T47D (cell line): ENCODE data around the gene GPC5.
"Not testable (repeated sequence)": the region's sequence is repeated elsewhere in the genome, so short reads cannot be mapped to it uniquely, and the experiment has no call there.

Source experiments
- DNase-seq, 2 experiments: peaks; one replicate each; pipeline versions ENCODE4 v3.0.0 to v3.0.0-alpha.2; 2011 to 2012; ENCODE audit warnings: low read depth in 1 of 2, low spot score in 1 of 2
- JUND ChIP-seq: IDR thresholded peaks from 2 replicates; pipeline ENCODE4 v1.6.1; 2012; ENCODE audit warnings: low read depth
- in situ Hi-C: cut with HindIII; loops from 2 replicates; pipeline ENCODE4 v1.10.0; 2016; ENCODE audit warnings: low sequenced_read_pairs, low pct_unique_long_range_greater_than_20kb

Gene GPC5

DNA sequence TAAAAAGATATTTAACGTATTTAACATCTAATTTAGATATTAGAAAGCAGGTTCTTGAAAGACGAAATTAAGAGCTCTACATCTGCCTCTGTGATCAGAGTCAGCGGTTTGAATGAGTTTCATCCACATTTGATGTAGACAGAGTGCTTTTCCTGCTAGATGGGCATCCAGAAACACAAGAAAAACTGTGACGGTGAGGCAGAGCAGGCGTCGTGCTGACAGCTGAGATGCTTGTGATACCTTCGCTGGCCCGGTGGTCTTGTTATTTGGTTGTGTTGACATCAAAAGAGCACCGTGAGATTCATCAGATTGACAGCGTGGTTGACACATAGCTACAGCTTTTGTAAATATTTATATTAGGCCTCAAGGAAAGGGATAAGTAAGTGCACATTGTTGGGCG is 399.1 kb downstream of the GPC5 start:
- DNase-seq, result peak in 1 of 2 experiments; percentile 1
- TF ChIP-seq JUND, result no peak
- in situ Hi-C loops, result no loop called here

DNA sequence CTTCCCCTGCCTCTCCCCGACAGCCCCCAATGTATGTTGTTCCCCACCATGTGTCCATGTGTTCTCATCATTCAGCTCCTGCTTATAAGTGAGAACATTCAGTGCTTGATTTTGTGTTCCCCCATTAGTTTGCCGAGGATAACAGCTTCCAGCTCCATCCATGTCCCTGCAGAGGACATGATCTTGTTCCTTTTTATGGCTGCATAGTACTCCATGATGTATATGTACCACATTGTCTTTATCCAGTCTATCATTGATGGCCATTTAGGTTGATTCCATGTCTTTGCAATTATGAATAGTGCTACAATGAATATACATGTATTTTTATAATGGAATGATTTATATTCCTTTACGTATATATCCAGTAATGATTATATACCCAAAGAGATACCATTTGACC is 399.9 kb downstream of the GPC5 start:
- in situ Hi-C loops, DNase-seq: not testable (repeated sequence)

DNA sequence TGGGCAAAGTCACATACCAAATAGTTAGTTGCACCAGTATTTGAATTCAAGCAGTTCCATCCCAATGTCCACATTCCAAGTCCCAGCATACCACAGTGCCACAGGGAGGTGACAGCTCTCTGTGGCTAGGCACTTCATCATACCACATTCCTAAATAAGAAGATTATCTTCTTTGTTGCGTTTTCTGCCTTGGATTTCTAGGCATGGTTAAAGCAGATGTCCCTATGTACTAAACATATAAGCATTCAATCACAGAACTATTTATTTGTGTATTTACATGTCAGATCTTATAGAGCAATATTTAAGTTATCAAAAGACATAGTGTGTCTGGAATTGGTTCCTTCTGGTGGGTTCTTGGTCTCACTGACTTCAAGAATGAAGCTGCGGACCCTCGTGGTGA is 403.4 kb downstream of the GPC5 start:
- DNase-seq, in situ Hi-C loops: not testable (repeated sequence)

DNA sequence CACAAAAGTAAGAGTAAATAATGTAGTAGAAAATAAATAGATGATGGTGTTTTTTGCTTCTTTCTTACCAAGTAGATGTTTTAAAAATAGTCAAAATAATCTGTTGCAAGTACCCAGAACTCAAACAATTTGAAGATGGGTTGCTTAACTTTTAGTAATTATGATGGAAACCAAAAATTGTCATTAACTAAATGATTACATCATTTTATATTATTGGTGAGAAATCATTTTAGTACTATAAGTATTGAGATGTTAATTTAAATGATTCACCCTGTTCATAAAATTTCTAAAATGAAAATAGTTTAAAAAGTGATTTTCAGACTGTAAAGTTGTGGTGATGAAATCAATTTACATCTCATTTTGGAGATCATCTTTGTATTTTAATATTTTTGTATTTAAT is 404.5 kb downstream of the GPC5 start:
- no peak for DNase-seq
- in situ Hi-C loops, result no loop called here
- no peak for TF ChIP-seq JUND

DNA sequence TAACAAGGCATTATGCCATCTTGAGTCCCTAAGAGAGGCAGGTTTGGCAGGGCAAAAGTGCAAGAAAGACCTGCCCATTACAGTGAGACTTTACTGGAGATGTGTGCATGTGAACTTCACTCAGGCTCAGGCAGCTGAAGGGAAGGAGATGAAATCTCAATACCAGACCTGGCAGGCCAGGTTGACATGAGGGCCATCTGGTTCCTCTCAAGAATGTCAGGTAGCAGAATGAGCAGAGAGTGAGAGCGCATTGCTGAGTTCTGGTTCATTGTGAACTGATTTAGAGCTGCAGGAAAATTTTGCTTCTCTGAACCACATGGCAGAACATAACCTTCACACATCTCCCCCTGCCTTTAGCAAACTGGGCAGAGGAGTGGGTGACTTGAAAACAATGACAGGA is 406.3 kb downstream of the GPC5 start:
- no peak for TF ChIP-seq JUND
- DNase-seq, result no peak
- in situ Hi-C loops, result no loop called here

DNA sequence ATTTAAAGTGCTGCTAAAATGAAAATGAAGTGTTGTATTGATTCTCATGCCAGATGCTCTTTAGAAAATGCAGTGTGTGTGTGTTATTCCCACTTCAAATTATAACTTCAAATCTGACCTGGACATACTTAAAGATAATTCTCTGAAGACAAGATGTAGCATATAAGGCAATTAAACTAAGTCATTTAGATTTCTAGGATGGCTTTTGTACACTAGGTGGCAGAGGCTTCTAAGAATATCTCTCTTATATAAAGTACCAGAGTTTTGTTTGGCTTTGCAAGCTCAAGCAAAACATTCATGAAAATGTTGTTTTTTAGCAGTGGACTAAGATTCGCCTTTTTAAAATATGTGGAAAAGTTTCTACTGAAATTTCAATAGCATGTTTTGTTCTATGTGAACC is 407.2 kb downstream of the GPC5 start:
- no peak for TF ChIP-seq JUND
- peak in 1 of 2 experiments; percentile 21 for DNase-seq

DNA sequence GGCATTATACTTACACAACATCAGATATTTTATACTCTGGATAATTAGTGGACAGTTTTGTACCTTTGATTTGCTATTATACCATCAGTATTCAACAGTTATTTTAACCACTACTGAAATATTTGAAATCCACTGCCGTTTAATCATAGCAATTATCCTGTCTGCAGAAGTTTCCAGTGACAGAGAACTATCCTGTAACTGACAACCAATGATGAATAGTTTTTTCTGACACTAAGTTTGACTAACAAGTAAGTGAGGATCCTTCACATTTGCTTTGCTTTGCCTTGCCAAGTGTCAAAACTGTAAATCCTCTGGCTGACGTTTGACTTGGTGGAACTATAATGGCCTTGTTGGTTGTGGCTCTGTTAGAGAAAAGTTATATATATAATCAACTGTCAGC is 410.7 kb downstream of the GPC5 start:
- DNase-seq, result no peak
- no peak for TF ChIP-seq JUND
- in situ Hi-C loops, result no loop called here

More for the DNA sequence above, 407.2 kb downstream of the GPC5 start:
- in situ Hi-C loops, result no loop called here

DNA sequence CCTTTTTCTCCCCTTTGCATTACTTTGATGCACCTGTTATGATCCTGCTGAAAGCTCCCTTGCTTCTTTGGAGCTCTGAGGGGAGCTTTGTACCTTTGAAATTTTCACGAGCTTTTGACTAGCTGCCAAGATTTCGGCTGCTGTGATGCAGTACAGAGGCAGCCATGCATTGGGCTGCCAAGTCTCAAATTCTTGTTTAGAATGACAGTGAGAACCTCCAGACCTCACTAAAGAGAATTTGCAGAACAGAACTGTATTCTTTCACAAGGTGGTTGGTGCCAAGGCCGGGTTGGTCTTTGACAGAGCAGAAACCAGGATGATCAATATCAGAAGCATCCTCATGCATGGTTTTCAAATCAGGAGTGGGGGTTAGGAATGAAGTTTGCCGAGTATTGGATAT is 414.8 kb downstream of the GPC5 start:
- no peak for TF ChIP-seq JUND
- DNase-seq, result no peak
- in situ Hi-C loops, result no loop called here

DNA sequence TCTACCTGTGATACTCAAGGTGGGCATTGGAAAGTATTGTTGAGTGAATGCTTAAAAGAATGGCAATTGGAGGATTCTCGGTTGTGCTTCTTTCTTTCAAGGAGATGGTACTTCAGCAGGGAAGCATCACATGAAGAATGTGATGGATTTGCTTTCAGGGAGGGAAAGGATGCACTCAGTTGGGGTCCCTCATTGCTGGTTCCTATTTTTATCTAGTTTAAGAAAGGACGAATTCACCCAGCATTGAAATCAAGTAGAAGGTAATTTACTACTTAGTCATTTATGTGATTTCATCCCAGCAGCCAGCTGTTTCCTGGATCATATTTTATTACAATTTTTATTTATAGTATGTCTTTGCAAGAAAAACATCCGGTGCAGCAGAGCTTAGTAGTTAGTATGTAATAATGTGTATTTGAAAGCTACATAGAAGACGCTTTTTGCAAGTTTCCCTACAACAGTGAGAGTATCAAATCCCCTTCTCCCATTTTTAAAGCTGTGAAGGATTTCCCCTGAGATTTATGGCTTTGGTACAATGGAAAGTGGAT is 417.9 kb downstream of the GPC5 start:
- no peak for DNase-seq
- in situ Hi-C loops, result no loop called here
- TF ChIP-seq JUND, result no peak

DNA sequence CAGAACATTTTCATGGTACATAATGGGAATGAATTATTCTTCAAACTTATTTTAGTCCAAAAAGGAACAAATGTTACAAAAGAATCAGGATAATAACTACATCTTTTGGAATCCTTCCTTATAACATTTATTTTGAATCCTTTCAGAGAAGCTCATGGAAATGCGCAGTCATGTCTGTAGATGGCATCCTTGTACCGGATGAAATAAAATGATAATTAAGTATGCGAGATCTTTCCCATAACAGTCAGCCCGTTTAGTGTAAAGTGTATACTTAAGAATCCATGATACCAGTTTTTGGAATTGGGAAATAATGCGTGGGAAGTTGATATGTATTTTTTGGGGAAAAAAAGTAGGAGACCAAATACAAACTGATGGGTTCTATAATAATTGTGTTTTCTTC is 418.8 kb downstream of the GPC5 start:
- DNase-seq, result peak; percentile 1 to 57
- in situ Hi-C loops, result no loop called here
- TF ChIP-seq JUND, result no peak

DNA sequence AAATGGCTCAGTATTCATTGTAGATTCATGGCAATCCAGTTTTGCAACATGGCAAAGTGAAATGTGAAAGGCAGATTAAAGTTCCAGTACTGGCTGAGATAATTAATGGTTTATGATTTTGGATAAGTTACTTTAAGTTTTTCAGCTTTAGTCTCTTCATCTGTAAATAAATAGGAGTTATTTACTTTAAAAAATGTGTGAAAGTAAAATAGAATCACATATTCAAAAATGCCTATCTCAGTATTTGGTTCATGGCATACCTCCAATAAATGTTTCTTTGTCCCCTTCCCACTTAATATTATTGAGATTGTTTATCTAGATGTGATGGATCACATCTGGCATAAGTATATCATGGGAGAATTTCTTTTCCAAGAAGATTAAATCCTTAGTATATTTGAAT is 426.0 kb downstream of the GPC5 start:
- no peak for TF ChIP-seq JUND

DNA sequence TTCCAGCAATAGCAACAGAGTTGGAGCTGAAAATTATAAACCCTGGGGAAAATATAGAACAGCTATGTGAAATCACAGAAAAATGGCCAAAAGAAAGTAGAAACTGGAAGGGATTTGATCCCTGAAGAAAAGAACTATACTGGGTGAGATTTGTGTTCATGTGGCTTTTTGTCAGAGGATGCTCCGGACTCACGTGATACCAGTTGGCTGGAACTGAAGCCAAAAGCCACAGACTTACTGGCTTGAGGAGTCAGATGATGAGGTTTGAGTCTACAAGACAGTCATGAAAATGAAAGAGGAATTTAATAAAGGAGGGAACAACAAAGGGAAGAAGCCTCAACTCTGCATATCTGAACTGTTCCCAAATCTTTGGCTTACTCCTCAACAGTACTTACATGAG is 427.1 kb downstream of the GPC5 start:
- no peak for DNase-seq
- TF ChIP-seq JUND, result no peak
- in situ Hi-C loops, result no loop called here

More for the DNA sequence above, 426.0 kb downstream of the GPC5 start:
- in situ Hi-C loops, result no loop called here
- no peak for DNase-seq

DNA sequence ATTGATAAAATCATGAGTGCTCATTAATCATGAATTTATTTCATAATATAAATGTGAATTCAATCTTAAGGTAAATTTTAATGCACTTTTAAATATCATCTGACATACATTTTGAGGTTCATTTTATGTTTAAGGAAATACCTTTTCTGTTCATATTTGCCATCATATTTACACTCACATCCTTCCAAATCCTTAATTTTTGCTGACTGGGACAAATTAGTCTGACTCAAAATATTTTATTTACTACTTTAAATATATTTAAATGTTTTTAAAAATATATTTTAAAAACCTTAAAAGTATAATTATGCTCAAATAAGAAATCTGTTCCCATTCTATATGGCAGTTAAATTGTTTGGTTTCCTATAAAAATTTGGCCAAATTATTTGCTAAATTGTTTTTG is 438.1 kb downstream of the GPC5 start:
- TF ChIP-seq JUND, result no peak
- DNase-seq, result no peak
- in situ Hi-C loops, result no loop called here

DNA sequence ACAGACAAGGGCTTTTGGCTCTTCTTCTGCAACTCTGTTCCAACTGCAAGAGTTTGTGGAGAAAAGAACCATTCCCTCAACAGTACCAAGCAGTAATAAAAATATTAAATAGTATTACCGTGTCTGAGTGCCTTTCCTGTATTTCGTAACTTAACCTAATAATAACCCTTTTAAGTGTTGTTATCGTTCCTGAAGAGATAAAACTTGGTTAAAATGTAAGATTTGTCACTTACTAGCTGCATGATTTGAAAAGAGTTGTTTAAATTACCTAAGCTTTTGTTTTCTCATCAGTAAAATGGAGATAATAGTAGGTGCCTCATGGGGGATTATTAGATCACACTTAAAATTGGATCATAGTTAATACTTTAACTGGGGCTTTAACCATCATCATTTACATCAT is 447.2 kb downstream of the GPC5 start:
- in situ Hi-C loops, result no loop called here
- no peak for DNase-seq
- no peak for TF ChIP-seq JUND

DNA sequence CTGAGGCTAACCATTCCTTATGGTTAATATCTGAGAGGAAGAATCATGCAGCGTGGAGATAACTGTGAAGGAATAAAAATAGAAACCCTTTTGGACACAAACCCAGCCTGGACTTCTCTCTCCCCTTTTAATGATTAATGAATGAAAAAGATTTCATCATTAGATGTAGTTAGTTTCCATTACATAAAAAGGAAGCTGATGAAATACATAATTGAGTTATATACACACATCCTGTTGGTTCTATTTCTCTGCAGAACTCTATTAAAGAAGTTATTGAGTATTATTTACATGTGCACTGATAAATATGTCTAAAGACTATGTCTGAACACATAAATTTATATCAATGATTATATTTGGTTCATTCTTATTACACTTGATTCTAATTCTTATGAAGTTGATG is 465.3 kb downstream of the GPC5 start:
- TF ChIP-seq JUND, result no peak
- DNase-seq, result no peak

More for the DNA sequence above, 465.3 kb downstream of the GPC5 start:
- in situ Hi-C loops, result no loop called here
